ENCODE data around the gene CEP70. TPM values are rescaled to one million over a fixed set of nuclear protein-coding genes. Genes with fewer than 3 reads are reported as not detected.

The CEP70 gene
- polyA plus RNA-seq, 2 of the 4 experiments (the other 2 are of a cell fraction), result 16.5 to 17.1 TPM

- WGBS (ENCODE audit: missing lambda C conversion rate), result 30% methylated on average over 6 of the region's 6 CpGs
- no peak for TF ChIP-seq POLR2AphosphoS2 (conservative IDR thresholded peaks at IDR 0.05; ENCODE audit: low read length)
- TF ChIP-seq EP300 (IDR thresholded peaks at IDR 0.05), result no peak
- FAIRE-seq (no peak), ATAC-seq (no peak), DNase-seq (ENCODE audit: low read depth in 1 of 2, low spot score in 1 of 2) (no peak)
- peak overlapping the region; percentile 79 for H3K4me3 ChIP-seq
- H3K4me1 ChIP-seq, result peaks cover 23% of the 10 kb centered on the region
- ChIA-PET POLR2A (interaction anchor here (1.1 to 2.4 kb wide), 7 partner anchors 100 to 341 kb away, joined by 3 to 28 read pairs (median 5); no protein-coding TSS in a partner anchor), CTCF (interaction anchor here (0.6 to 14.6 kb wide), 36 partner anchors 8 to 759 kb away, joined by 3 to 224 read pairs (median 4); partner anchors contain the start of genes FAIM and NME9)
- H3K9me3 ChIP-seq, result 0 out of 3 replicates have a peak, but pooled peaks cover 2% of the 10 kb centered on the region
- peak overlapping the region; percentile 89 to 92; a peak in 4 of 6 replicates for H3K27ac ChIP-seq
- peak overlapping the region; percentile 83 for H3K4me2 ChIP-seq
Observed at GRCh38 chr3:138594935-138595610, 1.0 kb upstream of the CEP70 start.

- no peak for TF ChIP-seq HOXA7 (CRISPR knock-in tag; IDR thresholded peaks at IDR 0.05)
- TF ChIP-seq EP300 (IDR thresholded peaks at IDR 0.05), result no peak
- peak; percentile 93; the same call in 1 of the 2 replicates for TF ChIP-seq PHF8 (IDR thresholded peaks at IDR 0.05; ENCODE audit: borderline replicate concordance, low read depth)
- TF ChIP-seq KDM5A (IDR thresholded peaks at IDR 0.05), result no peak
- TF ChIP-seq ZNF302 (CRISPR knock-in tag; IDR thresholded peaks at IDR 0.05), result no peak
- no peak for DNase-seq (ENCODE audit: low read depth in 1 of 2, low spot score in 1 of 2)
- Histone ChIP-seq H3K4me3 (peak overlapping the region; percentile 79), H3K4me1 (peaks cover 23% of the 10 kb centered on the region), H3K4me2 (peak overlapping the region; percentile 81), H3K9me3 (0 out of 3 replicates have a peak, but pooled peaks cover under 1% of the 10 kb centered on the region), H3K27ac (peak overlapping the region; percentile 89 to 92)
- ChIA-PET POLR2A (interaction anchor here (0.6 to 2.4 kb wide), 9 partner anchors 16 to 342 kb away, joined by 3 to 28 read pairs (median 5); partner anchors contain the start of gene ESYT3), CTCF (interaction anchor here (0.8 to 14.6 kb wide), 29 partner anchors 9 to 760 kb away, joined by 3 to 224 read pairs (median 4); partner anchors contain the start of genes FAIM and NME9)
- 31% methylated on average over 22 of the region's 22 CpGs for WGBS (ENCODE audit: missing lambda C conversion rate)
- ATAC-seq, result no peak; a peak in 1 of 6 replicates
- no peak for FAIRE-seq
Observed at GRCh38 chr3:138593488-138594149, 441 bp downstream of the CEP70 start.

- WGBS (ENCODE audit: missing lambda C conversion rate), result 57% methylated on average over 1 of the region's 1 CpG
- TF ChIP-seq HOXB13 (CRISPR knock-in tag; IDR thresholded peaks at IDR 0.05; ENCODE audit: low read depth) (no peak), MAFK (IDR thresholded peaks at IDR 0.05; ENCODE audit: partially characterized antibody) (no peak)
- no peak for ATAC-seq
- Histone ChIP-seq H3K4me1 (peaks cover 12% of the 10 kb centered on the region), H3K9me3 (no peaks in the 10 kb centered on the region), H3K27ac (no peak overlapping the region), H3K4me2 (no peak overlapping the region), H3K4me3 (no peak overlapping the region)
- ChIA-PET POLR2A (no interaction called here), CTCF (interaction anchor here (1.1 to 14.6 kb wide), 2 partner anchors 174 to 327 kb away, joined by 3 to 224 read pairs; no protein-coding TSS in a partner anchor)
- DNase-seq (ENCODE audit: low read depth in 1 of 2, low spot score in 1 of 2), result no peak
- no peak for FAIRE-seq
Observed at GRCh38 chr3:138591392-138591791, 2.7 kb downstream of the CEP70 start.

- Histone ChIP-seq H3K4me1 (peaks cover 8% of the 10 kb centered on the region; the same call in 2 of the 3 replicates), H3K4me3 (no peak overlapping the region), H3K4me2 (no peak overlapping the region), H3K27ac (no peak overlapping the region), H3K9me3 (no peaks in the 10 kb centered on the region)
- POLR2A ChIA-PET, result no interaction called here
- WGBS (ENCODE audit: missing lambda C conversion rate), result 89% methylated on average over 5 of the region's 5 CpGs
- CTCF ChIA-PET, result interaction anchor here (0.6 to 14.6 kb wide), 2 partner anchors 330 to 348 kb away, joined by 3 to 224 read pairs; no protein-coding TSS in a partner anchor
- DNase-seq (ENCODE audit: low read depth in 1 of 2, low spot score in 1 of 2), result no peak
- no peak for FAIRE-seq
- no peak for TF ChIP-seq FOSB (CRISPR knock-in tag; IDR thresholded peaks at IDR 0.05)
- TF ChIP-seq E2F6 (IDR thresholded peaks at IDR 0.05; ENCODE audit: borderline replicate concordance, low read depth), result no peak
- no peak for TF ChIP-seq HES2 (IDR thresholded peaks at IDR 0.05)
- no peak for TF ChIP-seq NR3C1 (IDR thresholded peaks at IDR 0.05)
- no peak for TF ChIP-seq HOXB13 (CRISPR knock-in tag; IDR thresholded peaks at IDR 0.05; ENCODE audit: low read depth)
- no peak for TF ChIP-seq BHLHE40 (IDR thresholded peaks at IDR 0.05; ENCODE audit: low read depth, low read length)
- no peak for TF ChIP-seq HOXA7 (CRISPR knock-in tag; IDR thresholded peaks at IDR 0.05)
- TF ChIP-seq RCOR1 (IDR thresholded peaks at IDR 0.05; ENCODE audit: low read depth, low read length), result no peak
- no peak for TF ChIP-seq RARB (CRISPR knock-in tag; IDR thresholded peaks at IDR 0.05)
- TF ChIP-seq JUNB (IDR thresholded peaks at IDR 0.05), result no peak
- TF ChIP-seq NFE2L2 (conservative IDR thresholded peaks at IDR 0.05; ENCODE audit: low read length), result no peak
- no peak for TF ChIP-seq ZC3H11A (IDR thresholded peaks at IDR 0.05)
- TF ChIP-seq EHF (CRISPR knock-in tag; IDR thresholded peaks at IDR 0.05), result no peak
- no peak for TF ChIP-seq HMGXB4 (CRISPR knock-in tag; IDR thresholded peaks at IDR 0.05; ENCODE audit: borderline replicate concordance)
- TF ChIP-seq MAX (IDR thresholded peaks at IDR 0.05), result no peak
- TF ChIP-seq HEYL (CRISPR knock-in tag; IDR thresholded peaks at IDR 0.05), result no peak
- TF ChIP-seq HOXB5 (CRISPR knock-in tag; IDR thresholded peaks at IDR 0.05), result no peak
- no peak for TF ChIP-seq SREBF2 (IDR thresholded peaks at IDR 0.05)
- no peak for TF ChIP-seq CHD4 (IDR thresholded peaks at IDR 0.05; ENCODE audit: borderline replicate concordance)
- no peak for ATAC-seq
Observed at GRCh38 chr3:138588445-138588844, 5.6 kb downstream of the CEP70 start.
